ENCODE data around the gene ZNF318.
"Not testable (repeated sequence)": the region's sequence is repeated elsewhere in the genome, so short reads cannot be mapped to it uniquely, and the experiment has no call there.

ZNF318 gene

DNA sequence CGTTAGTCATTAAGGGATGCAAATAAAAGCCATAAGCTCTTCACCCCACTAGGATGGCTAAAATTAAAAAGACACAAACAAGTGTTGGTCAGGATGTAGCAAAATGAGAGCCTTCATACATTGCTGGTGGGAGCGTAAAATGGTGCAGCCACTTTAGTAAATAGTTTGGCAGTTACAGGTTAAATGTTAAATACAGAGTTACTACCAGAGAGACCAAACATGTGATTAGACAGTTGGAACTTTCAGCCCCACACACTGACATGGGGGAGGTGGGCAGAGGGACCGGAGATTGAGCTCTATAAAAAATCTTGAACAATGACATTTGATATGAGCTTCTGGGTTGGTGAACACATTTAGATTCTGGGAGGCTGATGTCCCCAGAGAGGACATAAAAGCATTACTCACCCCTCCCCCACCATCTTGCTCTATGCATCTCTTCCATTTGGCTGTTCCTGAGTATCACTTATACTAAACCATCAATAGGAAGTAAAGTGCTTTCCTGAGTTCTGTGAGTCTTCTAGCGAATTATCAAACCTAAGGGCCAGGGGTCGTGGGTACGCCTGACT is 20.4 kb upstream of the ZNF318 start:
- DNase-seq (ENCODE audit: low read depth) = no peak

- no peak for DNase-seq (ENCODE audit: low read depth)
Measured at GRCh38 chr6:43386492-43386891, 17.0 kb upstream of the ZNF318 start.

- DNase-seq (ENCODE audit: low read depth) = no peak
Measured at GRCh38 chr6:43383021-43383667, 13.7 kb upstream of the ZNF318 start.

DNA sequence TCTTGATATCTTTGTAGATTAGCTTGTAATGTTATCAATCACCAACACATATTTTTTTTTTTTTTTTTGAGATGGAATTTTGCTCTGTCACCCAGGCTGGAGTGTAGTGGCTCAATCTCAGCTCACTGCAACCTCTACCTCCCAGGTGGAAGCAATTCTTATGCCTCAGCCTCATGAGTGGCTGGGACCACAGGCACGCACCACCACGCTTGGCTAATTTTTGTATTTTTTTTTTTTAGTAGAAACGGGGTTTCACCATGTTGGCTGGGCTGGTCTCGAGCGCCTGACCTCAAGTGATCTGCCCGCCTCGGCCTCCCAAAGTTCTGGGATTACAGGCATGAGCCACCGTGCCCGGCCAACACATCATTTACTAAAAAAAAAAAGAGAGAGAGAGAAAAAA is 11.4 kb upstream of the ZNF318 start:
- not testable (repeated sequence) for DNase-seq (ENCODE audit: low read depth)

DNA sequence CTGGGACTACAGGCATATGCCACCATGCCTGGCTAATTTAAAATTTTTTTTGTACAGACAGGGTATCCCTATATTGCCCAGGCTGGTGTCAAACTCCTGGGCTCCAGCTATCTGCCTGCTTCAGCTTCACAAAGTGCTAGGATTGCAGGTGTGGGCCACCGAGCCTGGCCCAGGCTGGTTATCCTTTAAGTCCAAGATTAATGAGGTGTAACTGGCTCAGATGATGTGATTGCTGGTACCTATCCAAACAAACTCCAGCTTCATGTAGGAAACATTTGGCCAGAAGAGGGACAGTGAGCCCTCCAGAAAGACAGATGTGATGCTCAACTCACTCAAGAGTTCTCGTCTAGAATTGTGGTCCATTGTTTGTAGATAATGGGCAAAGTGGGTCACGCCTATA is 9.2 kb upstream of the ZNF318 start:
- DNase-seq (ENCODE audit: low read depth) = no peak

DNA sequence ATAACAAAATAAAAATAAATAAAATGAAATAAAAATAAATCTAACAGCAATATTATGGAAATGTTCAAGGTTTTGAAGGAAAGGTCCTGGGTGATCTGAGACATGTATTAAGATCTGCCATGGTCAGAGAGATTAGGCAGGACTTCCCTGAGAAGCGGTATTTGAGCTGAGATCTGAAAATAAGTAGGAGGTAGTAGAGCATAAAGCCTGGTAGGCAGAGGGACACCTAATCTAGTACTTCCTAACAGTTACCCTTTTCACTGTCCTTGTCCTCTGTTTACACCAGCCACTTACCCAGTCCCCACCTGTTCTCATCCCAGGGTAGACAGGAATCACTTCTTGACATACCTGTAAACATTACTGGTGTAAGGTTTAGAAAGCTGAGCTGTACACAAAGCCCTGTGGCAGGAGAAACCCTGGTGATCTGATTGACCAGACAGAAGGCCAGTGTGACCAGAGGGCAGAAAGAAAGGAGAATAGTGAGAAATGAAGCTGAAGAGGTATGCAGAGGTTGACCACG is 8.3 kb upstream of the ZNF318 start:
- DNase-seq (ENCODE audit: low read depth) = no peak

- DNase-seq (ENCODE audit: low read depth) = no peak
Measured at GRCh38 chr6:43376551-43376981, 7.1 kb upstream of the ZNF318 start.

DNA sequence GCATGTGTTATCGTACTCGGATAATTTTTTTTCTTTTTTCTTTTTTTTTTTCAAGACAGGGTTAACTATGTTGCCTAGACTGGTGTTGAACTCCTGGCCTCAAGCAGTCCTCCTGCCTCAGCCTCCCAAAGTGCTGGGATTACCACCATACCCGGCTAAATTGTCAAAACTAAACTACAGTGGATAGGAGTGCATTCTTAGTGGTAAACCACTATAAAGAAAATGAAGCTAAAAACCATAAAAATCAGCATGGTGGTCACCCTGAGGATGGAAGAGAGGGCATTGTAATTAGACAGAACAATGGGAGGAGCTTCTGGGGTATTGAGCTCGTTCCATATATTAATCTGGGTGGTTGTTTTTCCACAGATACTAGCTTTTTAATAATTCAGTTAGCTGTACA is 6.2 kb upstream of the ZNF318 start:
- no peak for DNase-seq (ENCODE audit: low read depth)

DNA sequence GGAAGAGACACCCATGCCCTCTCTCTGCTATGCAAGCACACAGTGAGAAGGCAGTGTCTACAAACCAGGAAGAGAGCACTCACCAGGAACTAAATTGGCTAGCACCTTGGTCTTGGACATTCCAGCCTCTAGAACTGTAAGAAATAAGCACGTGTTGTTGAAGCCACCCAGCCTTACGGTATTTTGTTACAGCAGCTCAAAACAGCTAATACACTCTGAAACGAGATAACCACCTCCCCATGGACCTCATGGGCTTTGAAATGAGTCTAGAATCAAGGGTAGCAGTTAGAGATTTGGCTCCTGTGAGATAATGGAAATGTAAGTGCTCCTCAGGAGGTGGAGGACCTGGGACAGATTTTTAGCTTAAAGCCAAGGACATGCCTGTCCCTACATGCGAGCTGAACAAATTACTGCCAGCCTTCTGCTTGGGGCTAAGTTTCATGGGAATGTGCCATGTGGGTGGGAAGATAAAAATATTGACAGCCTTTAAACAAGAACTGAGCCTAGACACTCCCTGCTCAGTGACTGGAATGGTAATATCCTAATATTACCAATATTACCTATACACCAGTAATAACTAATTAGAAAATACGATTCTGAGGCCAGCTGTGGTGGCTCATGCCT is 3.9 kb upstream of the ZNF318 start:
- no peak for DNase-seq (ENCODE audit: low read depth)

- DNase-seq (ENCODE audit: low read depth) = not testable (repeated sequence)
Measured at GRCh38 chr6:43370003-43370580, 645 bp upstream of the ZNF318 start.

GRCh38 chr6:43368259-43369160 is 937 bp downstream of the ZNF318 start:
- no peak for DNase-seq (ENCODE audit: low read depth)

DNA sequence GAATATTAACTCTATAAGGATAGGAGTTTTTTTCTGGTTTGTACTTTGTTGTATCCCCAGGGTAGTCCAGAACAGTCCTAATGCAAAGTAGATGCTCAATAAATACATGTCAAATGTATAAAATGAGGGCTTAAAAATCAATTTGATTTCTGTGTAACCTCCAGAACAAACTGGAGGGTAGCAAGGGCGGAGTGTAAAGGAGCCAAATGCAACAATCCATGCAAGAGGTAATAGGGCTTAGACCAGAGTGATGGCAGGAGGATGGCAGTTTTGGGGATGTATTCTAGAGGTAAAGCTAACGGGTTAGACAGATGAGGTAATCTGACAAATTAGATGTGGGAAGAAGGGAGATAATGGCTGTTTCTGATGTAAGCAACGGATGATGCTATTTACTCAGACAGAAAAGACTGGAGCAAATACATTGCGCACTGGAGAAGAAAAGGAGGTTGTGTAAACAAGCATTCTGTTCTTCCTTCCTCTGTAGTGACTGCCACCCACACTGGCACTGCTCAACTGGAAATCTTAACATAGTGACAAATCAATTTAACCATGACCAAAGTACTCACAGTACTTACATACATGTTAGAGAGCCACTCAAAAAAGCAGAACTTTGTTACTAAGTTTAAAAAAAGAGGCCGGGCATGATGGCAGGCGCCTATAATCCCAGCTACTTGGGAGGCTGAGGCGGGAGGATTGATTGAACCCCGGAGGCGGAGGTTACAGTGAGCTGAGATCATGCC is 2.0 kb downstream of the ZNF318 start:
- no peak for DNase-seq (ENCODE audit: low read depth)

DNA sequence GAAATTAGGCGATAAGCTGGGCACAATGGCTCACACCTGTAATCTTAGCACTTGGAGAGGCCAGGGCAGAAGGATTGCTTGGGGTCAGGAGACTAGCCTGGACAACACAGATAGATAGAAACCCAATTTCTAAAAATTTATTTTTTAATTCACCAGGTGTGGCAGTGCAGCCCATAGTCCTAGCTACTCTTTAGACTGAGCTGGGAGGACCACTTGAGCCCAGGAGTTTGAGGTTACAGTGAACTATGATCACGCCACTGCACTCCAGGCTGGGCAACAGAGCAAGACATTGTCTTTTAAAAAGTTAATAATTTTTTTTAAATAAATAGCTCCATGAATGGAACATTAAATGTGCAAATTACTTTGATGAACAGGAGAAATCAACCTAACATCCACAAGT is 8.2 kb downstream of the ZNF318 start:
- no peak for DNase-seq (ENCODE audit: low read depth)

DNA sequence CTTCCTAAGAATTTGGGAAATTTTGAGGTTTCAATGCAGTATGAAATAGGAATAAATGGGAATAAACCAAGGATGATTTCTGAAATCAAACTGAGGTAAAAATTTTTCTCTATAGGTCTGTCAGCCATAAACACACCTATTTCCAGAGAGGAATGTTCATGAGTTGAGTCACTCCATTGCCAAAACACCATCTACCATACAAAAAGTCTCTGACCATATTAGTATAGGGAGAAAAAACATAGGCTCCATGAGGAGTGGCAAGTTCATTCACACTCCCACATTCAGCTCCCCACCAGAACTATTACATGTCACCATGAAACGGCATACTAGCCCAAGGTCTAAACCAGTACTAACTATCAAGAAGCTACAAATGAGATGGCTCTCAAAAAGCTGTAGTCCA is 9.6 kb downstream of the ZNF318 start:
- DNase-seq (ENCODE audit: low read depth) = no peak

DNA sequence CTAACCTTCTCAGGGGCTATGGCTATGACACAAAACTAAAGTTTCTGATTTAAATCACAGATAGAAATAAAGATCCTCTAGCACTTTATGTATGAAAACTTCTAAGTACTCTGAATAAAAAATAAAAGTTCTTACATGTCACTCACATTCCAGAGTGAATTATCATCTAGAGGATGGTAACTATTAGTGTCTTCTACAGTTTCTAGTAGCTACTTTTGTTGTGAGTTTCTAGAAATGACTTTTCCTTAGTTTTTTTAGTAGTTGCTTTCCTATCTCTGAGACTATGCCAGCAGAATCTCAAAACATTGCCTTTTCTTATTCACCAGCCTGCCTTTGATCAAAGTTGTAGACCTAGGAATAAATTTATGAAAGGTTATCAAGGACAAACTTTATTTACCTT is 10.1 kb downstream of the ZNF318 start:
- no peak for DNase-seq (ENCODE audit: low read depth)

DNA sequence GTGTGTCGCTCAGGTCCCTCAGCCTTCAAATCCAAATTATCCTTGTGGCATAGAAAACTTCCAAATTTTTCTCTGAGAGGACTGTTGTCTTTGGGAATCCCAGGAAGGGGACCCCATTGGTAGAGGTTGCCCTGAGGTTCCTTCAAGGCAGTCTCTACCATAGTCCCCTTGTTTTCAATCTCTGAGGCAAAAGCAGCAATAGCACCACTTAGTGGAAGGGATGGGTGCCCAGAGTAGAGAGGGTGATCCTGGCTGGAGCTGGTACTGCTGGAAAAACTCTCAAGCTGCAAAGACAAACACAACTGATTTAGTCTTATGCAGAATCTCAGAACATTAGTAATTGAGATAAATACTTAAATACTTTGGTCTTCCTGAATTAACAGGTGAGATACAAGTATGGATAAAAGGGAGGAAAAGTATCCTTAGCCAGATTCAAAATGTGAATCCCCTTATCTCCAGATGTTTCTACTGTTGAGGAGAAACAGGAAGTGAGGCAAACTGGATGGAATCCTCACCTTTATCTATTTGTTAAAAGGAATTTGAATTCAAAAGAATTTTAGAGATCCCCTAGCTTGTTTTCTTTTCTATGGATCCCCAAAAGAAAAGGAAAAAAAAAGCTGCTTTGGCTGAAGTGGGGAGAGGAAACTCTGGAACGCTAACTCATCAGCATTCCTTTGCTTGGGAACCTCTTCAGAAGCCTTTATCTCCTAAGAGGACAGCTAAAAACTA is 13.4 kb downstream of the ZNF318 start:
- DNase-seq (ENCODE audit: low read depth) = no peak

DNA sequence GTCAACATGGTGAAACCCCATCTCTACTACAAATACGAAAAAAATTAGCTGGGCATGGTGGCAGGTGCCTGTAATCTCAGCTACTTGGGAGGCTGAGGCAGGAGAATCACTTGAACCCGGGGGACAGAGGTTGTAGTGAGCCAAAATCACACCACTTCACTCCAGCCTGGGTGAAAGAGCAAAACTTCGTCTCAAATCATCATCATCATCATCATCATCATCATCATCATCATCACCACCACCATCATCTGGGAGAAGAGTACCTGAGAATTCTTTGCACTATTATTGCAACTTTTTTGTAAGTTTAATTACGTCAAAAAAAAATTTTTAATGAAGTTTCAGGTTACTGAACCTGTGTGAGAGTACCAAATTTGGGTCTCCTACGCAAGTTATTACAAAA is 17.5 kb downstream of the ZNF318 start:
- DNase-seq (ENCODE audit: low read depth) = not testable (repeated sequence)

DNA sequence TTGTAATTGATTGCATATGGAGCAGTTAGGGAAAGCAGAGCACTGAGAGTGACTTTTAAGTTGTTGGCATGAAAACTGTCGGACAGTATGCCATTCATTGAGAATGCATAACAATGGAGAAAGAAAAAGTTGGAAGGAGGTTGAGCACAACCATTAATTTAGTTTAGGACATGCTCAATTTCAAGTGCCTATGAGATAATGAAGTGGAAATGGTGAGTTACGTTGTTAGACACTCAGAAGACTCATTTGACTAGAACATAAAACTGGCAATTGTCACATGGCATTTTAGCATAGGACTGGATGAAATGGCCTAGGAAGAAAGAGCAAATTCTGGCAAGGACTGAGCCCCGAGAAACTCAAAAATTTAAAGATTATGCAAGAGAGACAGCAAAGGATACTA is 22.0 kb downstream of the ZNF318 start:
- no peak for DNase-seq (ENCODE audit: low read depth)

GRCh38 chr6:43347021-43347420 is 22.4 kb downstream of the ZNF318 start:
- no peak for DNase-seq (ENCODE audit: low read depth)

- DNase-seq (ENCODE audit: low read depth) = not testable (repeated sequence)
Measured at GRCh38 chr6:43346243-43346642, 23.2 kb downstream of the ZNF318 start.

DNA sequence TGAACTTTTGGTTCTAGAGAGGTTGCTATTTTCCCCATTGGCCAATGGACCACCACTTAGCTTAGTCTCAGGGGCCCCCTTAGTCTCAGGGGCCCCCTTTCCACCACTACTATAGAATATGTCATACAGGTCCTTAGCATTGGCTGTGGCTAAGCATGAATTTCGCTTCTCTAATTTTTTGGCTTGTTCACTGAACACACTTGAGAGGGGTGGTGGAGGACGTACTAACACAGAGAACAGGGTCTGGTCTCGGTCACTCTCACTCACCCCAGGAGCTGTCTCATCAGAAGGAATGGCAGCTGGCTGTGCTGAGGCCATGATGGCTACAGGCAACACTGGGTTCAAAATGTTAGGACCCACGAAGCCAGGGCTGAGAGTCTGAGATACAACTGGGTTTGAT is 30.3 kb downstream of the ZNF318 start:
- no peak for DNase-seq (ENCODE audit: low read depth)

All from CMK (cell line).